RWPE2 (cell line): ENCODE data around the gene CACTIN.

Source experiments
- ATAC-seq: fragments of 200-7000 bp; cut with Tn5 transposase; 3 replicates; pipeline ENCODE4 v1.9.1; 2021; ENCODE audit warnings: low read depth
- DNase-seq: peaks from one replicate; pipeline ENCODE4 v3.0.0-alpha.2; 2020; ENCODE audit warnings: low spot score
- H3K27ac ChIP-seq: fragments of 450-650 bp; 2 replicates; pipeline ENCODE4 v1.5.1; 2017; ENCODE audit warnings: mild to moderate bottlenecking; ENCODE audit not compliant: poor library complexity, severe bottlenecking
- H3K27me3 ChIP-seq: fragments of 250-450 bp; sonication (Bioruptor Pico); 2 replicates; pipeline ENCODE4 v1.5.1; 2021; ENCODE audit warnings: mild to moderate bottlenecking, moderate library complexity; ENCODE audit not compliant: insufficient read depth, poor library complexity, severe bottlenecking
- H3K36me3 ChIP-seq: fragments of 250-450 bp; sonication (Bioruptor Pico); 2 replicates; pipeline ENCODE4 v1.5.1; 2020; ENCODE audit warnings: low read depth, mild to moderate bottlenecking, moderate library complexity
- H3K4me1 ChIP-seq: fragments of 250-450 bp; sonication (Bioruptor Pico); 2 replicates; pipeline ENCODE4 v1.5.1; 2021; ENCODE audit warnings: mild to moderate bottlenecking, moderate library complexity; ENCODE audit not compliant: insufficient read depth, poor library complexity, severe bottlenecking
- H3K4me3 ChIP-seq: fragments of 250-450 bp; sonication (Bioruptor Pico); 2 replicates; pipeline ENCODE4 v1.5.1; 2021; ENCODE audit warnings: mild to moderate bottlenecking, moderate library complexity; ENCODE audit not compliant: severe bottlenecking
- H3K9me3 ChIP-seq: fragments of 250-450 bp; sonication (Bioruptor Pico); 2 replicates; pipeline ENCODE4 v1.5.1; 2021; ENCODE audit warnings: mild to moderate bottlenecking, moderate library complexity; ENCODE audit not compliant: severe bottlenecking
- TF ChIP-seq, protein P1 (sequence below): fragments of 450-650 bp; IDR thresholded peaks from one replicate; pipeline ENCODE4 v1.5.1; 2017; ENCODE audit warnings: mild to moderate bottlenecking, moderate library complexity; ENCODE audit not compliant: poor library complexity, severe bottlenecking

CACTIN gene

DNA sequence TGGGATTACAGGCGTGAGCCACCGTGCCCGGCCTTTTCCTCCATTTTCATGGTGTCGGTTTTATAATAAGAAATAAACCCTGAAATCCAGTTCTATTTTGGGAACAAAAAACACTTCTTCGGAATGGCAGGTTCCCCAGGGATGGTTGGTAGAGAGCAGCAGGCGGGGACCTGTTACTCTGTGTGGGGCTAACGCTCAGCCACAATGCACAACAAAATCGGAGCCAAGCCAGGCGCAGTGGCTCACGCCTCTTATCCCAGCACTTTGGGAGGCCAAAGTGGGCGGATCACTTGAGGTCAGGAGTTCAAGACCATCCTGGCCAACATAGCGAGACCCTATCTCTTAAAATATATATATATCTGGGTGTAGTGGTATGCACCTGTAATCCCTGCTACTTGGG lies 25.6 kb downstream of the CACTIN start:
- no peaks in the 10 kb centered on the region for H3K9me3 ChIP-seq

DNA sequence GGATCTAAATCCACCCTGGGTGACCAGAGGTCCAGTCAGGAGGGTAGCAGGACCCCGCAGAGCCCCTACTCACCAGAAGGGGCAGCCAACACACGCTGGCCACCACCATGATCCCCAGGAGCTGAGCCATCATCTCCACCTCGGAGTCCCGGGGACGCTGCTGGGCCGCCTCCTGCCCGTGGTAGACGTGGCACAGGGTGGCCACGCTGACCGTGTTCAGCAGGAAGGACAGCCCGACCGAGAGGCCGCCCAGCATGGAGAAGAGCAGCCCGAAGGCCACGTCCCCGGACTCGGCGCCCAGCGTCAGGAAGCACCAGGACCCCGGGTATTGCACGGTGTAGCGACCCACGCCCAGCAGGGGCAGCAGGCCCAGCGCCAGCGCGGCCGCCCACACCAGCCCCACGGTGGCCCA lies 26.8 kb downstream of the CACTIN start:
- no peak for ATAC-seq
- Histone ChIP-seq H3K4me1 (no peaks in the 10 kb centered on the region), H3K27ac (no peak overlapping the region), H3K9me3 (no peaks in the 10 kb centered on the region), H3K36me3 (no peaks in the 10 kb centered on the region), H3K4me3 (no peak overlapping the region), H3K27me3 (no peaks in the 10 kb centered on the region)
- TF ChIP-seq, protein P1, sequence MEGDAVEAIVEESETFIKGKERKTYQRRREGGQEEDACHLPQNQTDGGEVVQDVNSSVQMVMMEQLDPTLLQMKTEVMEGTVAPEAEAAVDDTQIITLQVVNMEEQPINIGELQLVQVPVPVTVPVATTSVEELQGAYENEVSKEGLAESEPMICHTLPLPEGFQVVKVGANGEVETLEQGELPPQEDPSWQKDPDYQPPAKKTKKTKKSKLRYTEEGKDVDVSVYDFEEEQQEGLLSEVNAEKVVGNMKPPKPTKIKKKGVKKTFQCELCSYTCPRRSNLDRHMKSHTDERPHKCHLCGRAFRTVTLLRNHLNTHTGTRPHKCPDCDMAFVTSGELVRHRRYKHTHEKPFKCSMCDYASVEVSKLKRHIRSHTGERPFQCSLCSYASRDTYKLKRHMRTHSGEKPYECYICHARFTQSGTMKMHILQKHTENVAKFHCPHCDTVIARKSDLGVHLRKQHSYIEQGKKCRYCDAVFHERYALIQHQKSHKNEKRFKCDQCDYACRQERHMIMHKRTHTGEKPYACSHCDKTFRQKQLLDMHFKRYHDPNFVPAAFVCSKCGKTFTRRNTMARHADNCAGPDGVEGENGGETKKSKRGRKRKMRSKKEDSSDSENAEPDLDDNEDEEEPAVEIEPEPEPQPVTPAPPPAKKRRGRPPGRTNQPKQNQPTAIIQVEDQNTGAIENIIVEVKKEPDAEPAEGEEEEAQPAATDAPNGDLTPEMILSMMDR = no peak
- DNase-seq = no peak

More for the DNA sequence above, 25.6 kb downstream of the CACTIN start:
- Histone ChIP-seq H3K36me3 (no peaks in the 10 kb centered on the region), H3K4me3 (no peak overlapping the region), H3K4me1 (no peaks in the 10 kb centered on the region), H3K27ac (no peak overlapping the region), H3K27me3 (no peaks in the 10 kb centered on the region)
- DNase-seq (no peak), ATAC-seq (no peak)
- TF ChIP-seq, protein P1 = no peak

DNA sequence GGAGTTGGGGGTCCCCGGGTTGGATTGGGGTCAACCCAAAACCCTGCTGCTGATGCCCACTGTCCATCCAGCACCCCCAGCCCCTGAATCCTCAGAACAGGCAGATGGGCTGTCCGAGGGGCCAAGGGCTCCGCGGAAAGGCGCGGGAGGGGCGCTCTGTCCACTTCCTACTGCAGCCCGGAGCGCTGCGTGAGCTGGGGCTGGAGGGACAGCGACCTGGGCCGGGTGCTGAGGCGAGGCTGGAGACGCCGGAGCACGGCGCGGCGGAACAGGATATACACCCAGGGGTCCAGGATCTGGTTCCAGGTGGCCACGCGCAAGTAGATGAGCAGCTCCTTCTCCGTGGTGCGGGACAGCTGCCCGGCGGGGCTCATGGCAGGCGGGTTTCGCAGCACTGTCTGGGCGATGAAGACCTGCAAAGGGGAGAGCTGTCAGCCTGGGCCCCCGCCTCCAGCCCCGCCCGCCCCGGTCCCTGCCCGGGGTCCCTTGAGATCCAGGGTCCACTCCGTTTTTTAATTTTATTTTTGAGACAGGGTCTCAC lies 31.0 kb downstream of the CACTIN start:
- H3K4me3 ChIP-seq = no peak overlapping the region
- TF ChIP-seq, protein P1 = no peak
- ATAC-seq = no peak
- no peaks in the 10 kb centered on the region for H3K9me3 ChIP-seq
- no peaks in the 10 kb centered on the region for H3K27me3 ChIP-seq
- DNase-seq = no peak
- no peaks in the 10 kb centered on the region for H3K36me3 ChIP-seq
- no peak overlapping the region for H3K27ac ChIP-seq
- H3K4me1 ChIP-seq = no peaks in the 10 kb centered on the region

DNA sequence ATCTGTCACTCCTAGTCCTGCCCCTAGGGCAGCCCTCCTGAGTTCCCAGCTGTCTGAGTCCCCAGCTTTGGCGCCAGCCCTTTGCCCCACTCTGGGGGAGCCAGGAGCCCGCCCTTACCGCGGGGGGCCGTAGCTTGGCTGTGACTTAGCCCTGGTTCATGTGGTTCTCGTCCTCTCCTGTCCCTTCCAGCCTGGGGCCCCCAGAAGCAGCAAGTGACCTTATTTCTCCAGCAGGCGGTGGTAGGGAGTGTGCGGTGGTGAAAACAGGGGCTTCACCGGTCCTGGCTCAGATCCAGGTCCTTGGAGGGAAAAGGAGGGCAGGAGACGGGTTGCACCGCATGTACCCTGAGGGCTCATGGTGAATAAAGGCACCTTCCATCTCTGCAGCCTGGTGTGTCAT lies 33.4 kb downstream of the CACTIN start:
- ATAC-seq = no peak
- no peaks in the 10 kb centered on the region for H3K36me3 ChIP-seq
- H3K9me3 ChIP-seq = no peaks in the 10 kb centered on the region
- H3K27me3 ChIP-seq = no peaks in the 10 kb centered on the region
- H3K27ac ChIP-seq = no peak overlapping the region
- TF ChIP-seq, protein P1 = no peak
- DNase-seq = no peak
- H3K4me3 ChIP-seq = no peak overlapping the region
- H3K4me1 ChIP-seq = no peaks in the 10 kb centered on the region

DNA sequence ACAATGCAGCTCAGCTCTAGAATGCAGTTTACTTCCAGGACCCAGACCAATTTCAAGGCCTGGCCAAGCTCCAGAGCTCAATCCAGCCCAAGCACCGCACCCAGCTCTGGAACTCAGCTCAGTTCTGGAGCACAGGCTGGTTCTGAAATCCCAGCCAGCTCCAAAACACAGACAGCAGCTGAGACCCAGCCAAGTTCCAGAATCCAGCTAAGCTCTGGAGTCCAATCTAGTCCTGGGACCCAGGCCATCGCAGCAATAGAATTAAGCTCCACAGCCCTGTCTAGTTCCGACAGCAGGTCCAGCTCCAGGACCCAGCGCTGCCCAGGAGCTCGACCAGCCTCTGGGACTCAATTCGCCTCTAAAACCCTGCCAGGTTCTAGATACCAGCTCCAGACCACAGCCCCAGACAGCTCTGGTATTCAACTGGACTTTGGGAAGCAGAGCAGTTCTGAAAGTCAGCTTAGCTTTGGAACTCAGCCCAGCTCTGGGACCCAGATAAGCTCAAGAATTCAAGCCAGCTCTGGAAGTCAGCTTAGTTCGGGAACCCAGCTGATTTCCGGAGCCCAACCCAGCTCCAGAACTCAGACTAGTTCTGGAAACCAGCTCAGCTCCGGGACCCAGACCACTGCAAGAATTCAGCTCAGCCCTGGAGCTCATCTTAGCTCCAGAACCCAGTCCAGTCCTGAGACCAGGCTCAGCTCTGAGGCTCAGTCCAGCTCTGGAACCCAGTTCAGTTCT lies 34.5 kb downstream of the CACTIN start:
- Histone ChIP-seq H3K4me1 (no peaks in the 10 kb centered on the region), H3K4me3 (no peak overlapping the region), H3K9me3 (no peaks in the 10 kb centered on the region), H3K27me3 (peaks cover 2% of the 10 kb centered on the region), H3K36me3 (no peaks in the 10 kb centered on the region), H3K27ac (no peak overlapping the region)
- ATAC-seq = no peak
- no peak for DNase-seq
- TF ChIP-seq, protein P1 = no peak
